K562 (cell line): ENCODE measurements around the gene DOCK4. TPM values are rescaled to one million over a fixed set of nuclear protein-coding genes. Genes with fewer than 3 reads are reported as not detected.

ENCODE experiments used
- ATAC-seq: fragments of 200-7000 bp; cut with Tn5 transposase; 3 replicates; pipeline ENCODE4 v1.9.1; 2020; ENCODE audit warnings: moderate library complexity
- BruUV-seq: library from RNA; stranded (reverse); fragments of 400-500 nt; replicated peaks from 2 replicates; lab custom pipeline; 2021; lab: Mats Ljungman, UMichigan
- CTCF ChIA-PET: fragments of 300-600 bp; formaldehyde crosslinking; extraction: SDS; loops from one replicate; lab custom pipeline; 2021; ENCODE audit warnings: low intra/inter-chr PET ratio; lab: Yijun Ruan, JAX
- POLR2A ChIA-PET: fragments of 300-600, 350-650 bp; sonication (Branson Sonifier 250); formaldehyde crosslinking; extraction: SDS; loops from one replicate; lab custom pipeline; 2021; ENCODE audit warnings: antibody characterized with exemption, inconsistent platforms; lab: Yijun Ruan, JAX
- DNase-seq, 4 experiments: peaks; one replicate each; pipeline versions ENCODE4 v3.0.0 to v3.0.0-alpha.2; 2011 to 2018; ENCODE audit warnings: low spot score in 3 of 4, mixed read lengths in 3 of 4; ENCODE audit errors: extremely low read depth in 1 of 4
- FAIRE-seq: peaks from 2 replicates; lab custom pipeline; 2011; peaks lifted over from hg19 to GRCh38; lab: Jason Lieb, UNC
- H2AFZ ChIP-seq: 2 replicates; pipeline ENCODE4 v1.6.0; 2011; ENCODE audit warnings: low read depth, low read length, control low read depth, inconsistent platforms
- H3K27ac ChIP-seq: fragments of 200-600 bp; 3 replicates; pipeline ENCODE4 v1.8.0; 2011; ENCODE audit warnings: low read depth, mild to moderate bottlenecking, control low read depth, inconsistent platforms, low read length, moderate library complexity, mixed read lengths; ENCODE audit errors: extremely low read depth
- H3K27me3 ChIP-seq, 2 experiments: fragments of 300-600 bp in 1 of 2; 2 replicates in 1 of 2; 3 replicates in 1 of 2; pipeline versions ENCODE4 v1.6.0 to v1.8.0; 2011; ENCODE audit warnings: inconsistent platforms in 2 of 2, low read length in 2 of 2, mild to moderate bottlenecking in 1 of 2, mixed read lengths in 1 of 2, moderate library complexity in 1 of 2; ENCODE audit not compliant: control insufficient read depth in 2 of 2, insufficient read depth in 2 of 2
- H3K36me3 ChIP-seq: fragments of 300-600 bp; 3 replicates; pipeline ENCODE4 v1.8.0; 2011; ENCODE audit warnings: mild to moderate bottlenecking, low read length, inconsistent platforms; ENCODE audit not compliant: control insufficient read depth, insufficient read depth
- H3K4me1 ChIP-seq, 2 experiments: fragments of 200-600 bp in 1 of 2; replicated peaks in 1 of 2; 2 replicates in 1 of 2; 3 replicates in 1 of 2; pipeline versions ENCODE4 v1.5.1 to v1.8.0; 2011; ENCODE audit warnings: inconsistent platforms in 2 of 2, low read length in 2 of 2, mild to moderate bottlenecking in 1 of 2, mixed read lengths in 1 of 2, moderate library complexity in 1 of 2; ENCODE audit not compliant: control insufficient read depth in 2 of 2, insufficient read depth in 2 of 2
- H3K4me2 ChIP-seq: 2 replicates; pipeline ENCODE4 v1.6.1; 2011; ENCODE audit warnings: low read length, control low read depth, inconsistent platforms, mixed read lengths; ENCODE audit not compliant: insufficient read depth
- H3K4me3 ChIP-seq: fragments of 200-600 bp; sonication (generic), shearing (Covaris generic); 2 replicates; pipeline ENCODE4 v1.5.1; 2016; ENCODE audit warnings: control low read depth, inconsistent platforms
- H3K79me2 ChIP-seq: fragments of 200-600 bp; 3 replicates; pipeline ENCODE4 v1.8.0; 2011; ENCODE audit warnings: low read length, inconsistent platforms; ENCODE audit not compliant: control insufficient read depth, insufficient read depth
- H3K9ac ChIP-seq, 2 experiments: 2 replicates each; pipeline versions ENCODE4 v1.6.0 to v1.6.1; 2011; ENCODE audit warnings: low read depth in 2 of 2, low read length in 2 of 2, control low read depth in 1 of 2, inconsistent platforms in 1 of 2, mild to moderate bottlenecking in 1 of 2, mixed read lengths in 1 of 2; ENCODE audit not compliant: insufficient read depth in 1 of 2
- H3K9me1 ChIP-seq: one replicate; pipeline ENCODE4 v1.6.0; 2011; ENCODE audit warnings: inconsistent platforms, mild to moderate bottlenecking, low read length, moderate library complexity; ENCODE audit not compliant: control insufficient read depth, insufficient read depth
- H3K9me3 ChIP-seq: replicated peaks from 2 replicates; pipeline ENCODE4 v1.5.1; 2011; ENCODE audit warnings: low read depth, low read length, inconsistent platforms; ENCODE audit not compliant: control insufficient read depth, insufficient read depth
- H4K20me1 ChIP-seq: replicated peaks from 2 replicates; pipeline ENCODE4 v1.6.1; 2011; ENCODE audit warnings: low read length, inconsistent platforms, mixed read lengths; ENCODE audit not compliant: control insufficient read depth, insufficient read depth
- CHD7 ChIP-seq: fragments of 200-600 bp; sonication (generic); IDR thresholded peaks from one replicate; pipeline ENCODE4 v1.6.1; 2012; ENCODE audit warnings: mild to moderate bottlenecking, low read depth, low read length, inconsistent platforms
- HBP1 ChIP-seq: fragments of 450-650 bp; formaldehyde crosslinking; IDR thresholded peaks from 2 replicates; pipeline ENCODE4 v1.4.0; 2022; ENCODE audit warnings: missing genetic modification characterization
- HDAC3 ChIP-seq: fragments of 450-650 bp; IDR thresholded peaks from 2 replicates; pipeline ENCODE4 v1.6.1; 2018; ENCODE audit warnings: borderline replicate concordance, mild to moderate bottlenecking, moderate library complexity; ENCODE audit not compliant: partially characterized antibody
- HMG20A ChIP-seq: fragments of 450-650 bp; formaldehyde crosslinking; conservative IDR thresholded peaks from 2 replicates; pipeline ENCODE4 v1.4.0; 2020; ENCODE audit warnings: mild to moderate bottlenecking, mixed read lengths
- PHB ChIP-seq: fragments of 250-450 bp; sonication (Bioruptor Pico); IDR thresholded peaks from 2 replicates; pipeline ENCODE4 v1.5.0; 2021
- ZNF146 ChIP-seq: IDR thresholded peaks from one replicate; pipeline ENCODE4 v1.6.1; 2018; ENCODE audit warnings: missing compliant biosample characterization; ENCODE audit not compliant: unreplicated experiment
- ZNF277 ChIP-seq: fragments of 250-450 bp; sonication (Bioruptor Pico); IDR thresholded peaks from 2 replicates; pipeline ENCODE4 v1.8.0; 2022; ENCODE audit warnings: inconsistent platforms, mild to moderate bottlenecking, moderate library complexity, borderline replicate concordance
- WGBS: fragments of 100-300 bp; shearing (Covaris generic); methylation state at CpG from one replicate; pipeline ENCODE4 v1.1.6; 2016; ENCODE audit warnings: low coverage, mixed read lengths; ENCODE audit not compliant: insufficient coverage; ENCODE audit errors: missing lambda C conversion rate; 5-methylcytosine and 5-hydroxymethylcytosine counted together
- in situ Hi-C: fragments of 300-500 bp; cut with MboI; formaldehyde crosslinking; loops from 4 replicates; pipeline ENCODE4 v1.15.0; 2018; ENCODE audit warnings: inconsistent platforms, mixed read lengths
- intact Hi-C: fragments of 100-400 bp; cut with micrococcal nuclease; formaldehyde crosslinking; loops from 2 replicates; pipeline ENCODE4 v1.14.2; 2022
- polyA plus RNA-seq, 8 experiments: library from polyadenylated mRNA; depleted of rRNA in 4 of 8; stranded (reverse) in 5 of 8; unstranded in 3 of 8; fragments of >200 nt; fragmentation: Nextera tagmentation in 2 of 8; fragmentation: Illumina TruSeq in 1 of 8; extraction: Ambion mirVana in 2 of 8; extraction: Trizol in 1 of 8; gene quantifications; 2 replicates each; pipeline versions ENCODE4 v1.2.1 to v1.2.3, GENCODE V29; 2011 to 2014; ENCODE audit warnings: inconsistent platforms in 1 of 8, missing spikeins in 1 of 8
- total RNA-seq, 7 experiments: library from RNA; depleted of rRNA in 6 of 7; stranded (reverse); fragments of >200 nt in 6 of 7; fragmentation: Illumina TruSeq in 2 of 7; extraction: Trizol in 2 of 7; gene quantifications; 2 replicates each; pipeline versions ENCODE4 v1.2.1 to v1.2.3, GENCODE V29; 2011 to 2021; ENCODE audit warnings: low replicate concordance in 1 of 7

DOCK4 gene
- total and polyA plus RNA-seq, 9 of the 15 experiments (the other 6 are each of a cell fraction or from before 2014, with no cell fraction given): 0.42 to 5.7 (median 2.3) TPM

DNA sequence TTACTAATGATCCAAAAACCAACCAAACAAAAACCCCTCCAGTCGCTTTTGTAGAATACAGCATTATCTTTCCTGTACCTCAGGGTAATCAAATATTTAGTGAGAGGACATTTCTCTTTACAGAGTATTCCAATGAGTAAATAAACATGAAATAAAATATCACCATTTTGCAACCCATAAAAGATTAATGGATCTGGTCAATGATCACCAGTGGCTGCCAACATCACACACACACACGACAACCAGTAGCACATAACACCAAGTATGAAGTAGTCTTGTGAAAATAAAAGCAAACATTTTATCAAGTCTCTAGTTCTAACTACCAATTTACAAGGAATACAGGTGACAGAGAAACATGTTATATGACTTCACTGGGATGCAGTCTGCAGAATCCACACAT, 455.3 kb downstream of the DOCK4 start (continued):
- TF ChIP-seq HBP1 (no peak), ZNF146 (CRISPR knock-in tag) (no peak), HDAC3 (no peak), ZNF277 (no peak), PHB (CRISPR knock-in tag) (no peak)

DNA sequence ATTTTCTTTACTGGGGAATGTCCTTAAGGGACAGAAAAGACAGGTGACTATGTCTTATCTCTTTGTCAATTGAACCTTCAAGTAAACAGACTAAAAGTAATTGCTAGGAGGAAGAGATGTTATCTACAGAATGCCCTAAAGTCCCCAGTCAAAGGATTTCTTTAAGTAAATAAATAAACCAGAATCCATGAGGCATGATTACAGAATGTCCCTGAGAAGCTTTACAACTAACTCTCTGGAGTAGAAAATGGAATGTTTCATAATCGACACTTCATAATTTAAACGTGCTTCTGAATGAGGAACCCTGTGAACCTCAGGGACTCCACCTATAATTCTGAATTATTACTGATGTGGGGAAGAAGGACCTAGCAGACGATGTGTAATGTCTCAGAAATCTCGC, 456.0 kb downstream of the DOCK4 start:
- CTCF ChIA-PET: no interaction called here
- no peak overlapping the region for H3K9ac ChIP-seq
- no peak overlapping the region for H2AFZ ChIP-seq
- H3K9me3 ChIP-seq: no peaks in the 10 kb centered on the region
- FAIRE-seq (no peak), DNase-seq (no peak), ATAC-seq (no peak)
- in situ Hi-C loops (loop anchor here (10.0 to 25.0 kb wide), 2 partner anchors 645 to 1137 kb away; no protein-coding TSS in a partner anchor), intact Hi-C loops (loop anchor here (2.0 to 5.0 kb wide), 3 partner anchors 102 to 797 kb away; no protein-coding TSS in a partner anchor)
- 13% methylated on average over 4 of the region's 4 CpGs for WGBS
- BruUV-seq: no TSS peak
- no peaks in the 10 kb centered on the region for H3K36me3 ChIP-seq
- H3K27me3 ChIP-seq: 0 out of 5 replicates have a peak, but pooled peaks cover 0 to 5% of the 10 kb centered on the region in 2 experiments
- no peaks in the 10 kb centered on the region for H3K9me1 ChIP-seq
- H3K4me3 ChIP-seq: no peak overlapping the region
- H3K27ac ChIP-seq: no peak overlapping the region
- H4K20me1 ChIP-seq: no peaks in the 10 kb centered on the region
- no peaks in the 10 kb centered on the region for H3K79me2 ChIP-seq
- no peaks in the 10 kb centered on the region for H3K4me1 ChIP-seq
- POLR2A ChIA-PET: interaction anchor here (0.7 kb wide), 1 partner anchor 262 kb away, joined by 3 read pairs; no protein-coding TSS in a partner anchor
- no peak overlapping the region for H3K4me2 ChIP-seq
- TF ChIP-seq HMG20A (no peak), CHD7 (no peak)
